ENCODE data around the gene DLGAP4. TPM values are rescaled to one million over a fixed set of nuclear protein-coding genes. Genes with fewer than 3 reads are reported as not detected.

Gene DLGAP4
- total and polyA plus RNA-seq, 2 of the 8 experiments (the other 6 are each of a cell fraction or from before 2014, with no cell fraction given) = 41.2 to 57.2 TPM

- no peak overlapping the region for H3K4ac ChIP-seq (replicated peaks; ENCODE audit: insufficient read length, low read depth, low read length)
- no peak overlapping the region for H3K4me2 ChIP-seq (ENCODE audit: insufficient read depth in 1 of 2, low read depth in 2 of 2, low read length in 2 of 2)
- no peak overlapping the region for H3K9ac ChIP-seq (replicated peaks in 1 of 4; ENCODE audit: extremely low read depth in 1 of 4, low read depth in 3 of 4, low read length in 3 of 4)
- H3K23ac ChIP-seq (ENCODE audit: insufficient read length) = no peak overlapping the region
- peak overlapping the region; percentile 9; the same call in 1 of the 2 replicates for H2BK20ac ChIP-seq (ENCODE audit: low read length)
- H3K79me2 ChIP-seq (ENCODE audit: control insufficient read depth in 1 of 2, insufficient read depth in 2 of 2, low read length in 2 of 2) = no peaks in the 10 kb centered on the region
- H2BK120ac ChIP-seq (replicated peaks; ENCODE audit: low read depth, low read length) = no peak overlapping the region
- peak overlapping the region; percentile 89; the same call in 1 of the 2 replicates for H2BK15ac ChIP-seq (ENCODE audit: low read length)
- no peak overlapping the region for H4K5ac ChIP-seq (ENCODE audit: insufficient read length, low read depth, low read length)
- no peak overlapping the region for H4K91ac ChIP-seq (replicated peaks; ENCODE audit: insufficient read length, low read length)
- H2AFZ ChIP-seq (ENCODE audit: low read length) = no peak overlapping the region
- no peak overlapping the region for H3K56ac ChIP-seq (replicated peaks; ENCODE audit: insufficient read length, low read depth, low read length)
- H2AK5ac ChIP-seq (ENCODE audit: low read depth, low read length) = 0 out of 2 replicates have a peak overlapping the region, but pooled peaks have one; percentile 24
- no peaks in the 10 kb centered on the region; a peak in 1 of 7 replicates for H3K27me3 ChIP-seq (replicated peaks in 1 of 4; ENCODE audit: control insufficient read depth in 3 of 4, extremely low read depth in 1 of 4, insufficient read depth in 3 of 4, low read length in 3 of 4)
- no peak for DNase-seq (ENCODE audit: low read depth in 1 of 2, low spot score in 2 of 2)
- peaks cover 3 to 19% (median 14%) of the 10 kb centered on the region in 4 experiments for H3K4me1 ChIP-seq (replicated peaks in 1 of 4; ENCODE audit: control insufficient read depth in 3 of 4, insufficient read depth in 4 of 4, low read length in 3 of 4)
- H3K79me1 ChIP-seq (ENCODE audit: low read depth, low read length) = no peaks in the 10 kb centered on the region
- FAIRE-seq = no peak
- no peaks in the 10 kb centered on the region for H3K9me3 ChIP-seq (ENCODE audit: insufficient read depth in 2 of 2, low read depth in 1 of 2, low read length in 1 of 2)
- H3K4me3 ChIP-seq (ENCODE audit: extremely low read depth in 1 of 4, insufficient read depth in 2 of 4, low read depth in 3 of 4, low read length in 4 of 4) = no peak overlapping the region
- H3K14ac ChIP-seq (ENCODE audit: insufficient read length) = no peak overlapping the region
- H2BK12ac ChIP-seq (ENCODE audit: low read depth, low read length) = peak overlapping the region; percentile 62; the same call in 1 of the 2 replicates
- no peak overlapping the region for H3K27ac ChIP-seq (ENCODE audit: low read depth, low read length)
- H3K36me3 ChIP-seq (ENCODE audit: control insufficient read depth in 2 of 4, insufficient read depth in 4 of 4, low read length in 3 of 4) = no peaks in the 10 kb centered on the region
- H2BK5ac ChIP-seq (ENCODE audit: low read depth, low read length) = 0 out of 2 replicates have a peak overlapping the region, but pooled peaks have one; percentile 56
- H4K8ac ChIP-seq (ENCODE audit: extremely low read depth, insufficient read depth, low read length) = no peak overlapping the region
- WGBS, 2 experiments (ENCODE audit: extremely low coverage in 1 of 2, insufficient coverage in 1 of 2, insufficient read length in 1 of 2, insufficient replicate concordance in 2 of 2, low coverage in 1 of 2, low lambda C conversion rate in 2 of 2, missing lambda C conversion rate in 1 of 2) = 90% methylated on average over 9 of the region's 9 CpGs; no CpG with 5 or more reads in 1 of the 2 experiments
- ChIA-PET POLR2A (ENCODE audit: partially characterized antibody) (interaction anchor here (1.3 kb wide), 1 partner anchor 10 kb away, joined by 3 read pairs; no protein-coding TSS in a partner anchor), CTCF (ENCODE audit: partially characterized antibody) (interaction anchor here (5.9 kb wide), 1 partner anchor 17 kb away, joined by 29 read pairs; no protein-coding TSS in a partner anchor)
- no peak overlapping the region for H3K18ac ChIP-seq (ENCODE audit: extremely low read depth, low read length)
- H4K20me1 ChIP-seq (replicated peaks in 1 of 2; ENCODE audit: control insufficient read depth in 1 of 2, insufficient read depth in 2 of 2, low read length in 2 of 2) = no peaks in the 10 kb centered on the region
- H3K23me2 ChIP-seq (ENCODE audit: low read depth, low read length) = no peaks in the 10 kb centered on the region; the same call in 1 of the 2 replicates
- TF ChIP-seq JUN (IDR thresholded peaks at IDR 0.05; ENCODE audit: low read depth, low read length) (no peak), POLR2A (IDR thresholded peaks at IDR 0.05; ENCODE audit: control extremely low read depth in 1 of 2, low read depth in 2 of 2, low read length in 2 of 2) (no peak), SIN3A (conservative IDR thresholded peaks at IDR 0.05 in 1 of 2, IDR thresholded peaks at IDR 0.05 in 1 of 2; ENCODE audit: low read depth in 1 of 2, low read length in 2 of 2) (no peak), ATF3 (IDR thresholded peaks at IDR 0.05; ENCODE audit: insufficient read depth, low read depth, low read length) (no peak), TAF1 (IDR thresholded peaks at IDR 0.05; ENCODE audit: low read depth, low read length) (no peak), RFX5 (IDR thresholded peaks at IDR 0.05; ENCODE audit: borderline replicate concordance, low read depth, low read length) (no peak), ATF2 (IDR thresholded peaks at IDR 0.05; ENCODE audit: low read length) (no peak), TAF7 (optimal IDR thresholded peaks at IDR 0.05; ENCODE audit: borderline replicate concordance, low read depth, low read length) (no peak), RXRA (IDR thresholded peaks at IDR 0.05; ENCODE audit: insufficient read depth, low read depth, low read length) (no peak), CTBP2 (IDR thresholded peaks at IDR 0.05; ENCODE audit: borderline replicate concordance, insufficient read depth, insufficient read length, low read length) (no peak)
Observed at GRCh38 chr20:36455972-36456625, 150.0 kb downstream of the DLGAP4 start.

Data from H1 (cell line).